DMS53 treated with DMSO at 0.1 percent for 48 hours (cell line): ENCODE results near the gene LRCOL1.

Experiments used
- DNase-seq: peaks from one replicate; lab custom pipeline; 2025; ENCODE audit not compliant: unreplicated experiment; lab: John Stamatoyannopoulos, UW

Gene LRCOL1

DNA sequence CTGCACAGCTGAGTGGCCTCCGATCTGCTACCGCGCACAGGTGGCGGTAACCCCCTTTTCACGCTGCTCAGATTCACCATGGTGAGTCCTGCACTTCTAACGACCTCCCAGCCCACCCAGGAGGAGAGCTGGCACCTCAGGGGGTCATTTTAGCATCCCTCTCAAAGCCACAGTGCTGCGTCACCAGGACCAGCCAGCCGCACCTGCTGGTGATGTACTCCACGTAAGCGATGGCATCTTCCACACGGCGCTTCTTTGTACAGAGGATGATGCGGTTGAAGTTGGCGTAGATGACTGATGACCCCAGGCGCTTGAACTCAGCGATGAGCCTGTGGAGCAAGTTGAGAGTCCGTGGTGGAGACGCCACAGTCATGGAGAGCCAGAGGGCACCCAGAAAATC is 27.4 kb upstream of the LRCOL1 start:
- no peak for DNase-seq

DNA sequence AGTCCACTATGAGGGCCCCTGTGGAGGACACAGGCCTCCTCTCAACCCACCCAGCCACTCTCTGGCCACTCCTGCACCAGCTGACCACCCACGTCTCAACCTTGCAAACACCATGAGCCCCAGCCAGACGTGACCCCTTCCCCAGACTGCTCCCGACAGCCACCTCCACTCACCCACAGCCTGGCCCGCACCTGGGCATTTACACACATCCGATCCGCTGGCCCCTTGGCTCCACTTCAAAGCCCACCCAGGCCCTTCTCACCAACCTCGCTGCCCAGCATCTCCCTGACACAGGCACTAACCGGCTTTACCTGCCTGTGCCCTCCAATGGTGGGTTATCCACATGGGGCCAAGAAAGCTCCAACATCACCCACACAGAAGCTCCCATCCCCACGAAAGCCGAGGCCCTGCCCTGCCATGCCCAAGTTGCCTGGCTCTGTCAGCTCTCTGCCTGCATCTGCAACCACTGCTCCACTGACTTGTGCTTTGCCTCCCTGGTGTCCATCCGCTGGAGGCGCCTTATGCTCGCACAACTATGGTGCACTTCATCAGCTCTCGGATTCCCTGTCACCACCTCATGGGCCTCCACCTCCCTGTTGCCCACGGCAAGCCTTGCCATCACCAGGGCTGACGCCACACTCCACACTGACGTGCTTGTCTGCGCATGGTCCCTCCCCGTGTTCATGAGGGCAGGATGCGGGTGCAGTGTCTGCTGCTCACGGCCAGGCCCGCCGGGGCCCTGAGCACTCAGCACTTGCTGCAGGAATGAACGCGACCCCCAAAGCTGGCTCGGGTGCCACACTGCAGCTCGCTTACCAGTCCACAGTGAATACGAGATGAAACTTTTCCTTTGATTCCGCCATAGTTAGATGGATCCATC is 24.9 kb upstream of the LRCOL1 start:
- no peak for DNase-seq

DNA sequence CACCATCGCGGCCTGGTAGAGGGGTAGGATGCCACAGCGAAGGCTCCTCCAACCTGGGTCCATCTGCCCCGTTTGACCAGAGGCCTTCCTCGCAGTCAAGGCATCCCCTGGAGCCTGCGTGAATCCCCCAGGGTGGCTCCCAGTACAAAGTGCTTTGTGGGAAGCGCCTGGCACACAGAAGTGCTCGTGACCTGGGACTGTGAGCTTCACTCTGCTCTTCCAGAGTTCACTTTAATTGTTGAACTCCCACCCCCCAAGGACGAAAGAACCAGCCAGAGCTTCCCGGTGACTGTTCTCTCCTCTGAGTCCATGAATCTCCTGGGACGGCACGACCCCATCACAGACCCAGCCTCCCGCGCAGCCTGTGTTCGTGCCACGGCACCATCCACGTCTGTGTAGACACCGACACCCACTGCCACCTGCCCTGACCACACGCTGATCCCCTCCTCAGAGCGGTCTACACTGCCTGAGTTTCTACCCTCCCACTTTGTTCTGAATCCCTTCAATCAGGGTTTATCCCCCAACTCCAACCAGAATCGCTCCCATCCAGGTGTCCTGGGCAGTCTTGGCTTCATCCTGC is 24.1 kb upstream of the LRCOL1 start:
- no peak for DNase-seq

DNA sequence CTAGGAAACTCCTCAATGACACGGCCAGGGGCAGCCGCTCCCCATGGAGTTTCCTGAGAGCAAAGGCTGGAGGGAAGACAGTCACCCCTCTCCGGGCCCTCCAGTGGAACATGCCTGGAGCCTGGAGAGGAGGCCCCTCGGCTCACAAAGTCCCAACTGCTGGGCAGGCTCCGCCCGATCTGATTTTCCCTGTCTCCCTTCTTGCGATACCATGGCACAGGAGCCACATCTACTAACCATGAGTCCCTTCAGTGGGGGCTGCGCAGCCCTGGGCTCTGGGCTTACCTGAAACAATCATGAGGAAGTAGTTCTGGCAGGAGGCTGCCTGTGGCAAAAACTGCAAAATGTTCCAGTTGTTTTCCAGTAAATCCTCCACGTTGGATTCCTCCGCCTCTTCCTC is 23.5 kb upstream of the LRCOL1 start:
- no peak for DNase-seq

DNA sequence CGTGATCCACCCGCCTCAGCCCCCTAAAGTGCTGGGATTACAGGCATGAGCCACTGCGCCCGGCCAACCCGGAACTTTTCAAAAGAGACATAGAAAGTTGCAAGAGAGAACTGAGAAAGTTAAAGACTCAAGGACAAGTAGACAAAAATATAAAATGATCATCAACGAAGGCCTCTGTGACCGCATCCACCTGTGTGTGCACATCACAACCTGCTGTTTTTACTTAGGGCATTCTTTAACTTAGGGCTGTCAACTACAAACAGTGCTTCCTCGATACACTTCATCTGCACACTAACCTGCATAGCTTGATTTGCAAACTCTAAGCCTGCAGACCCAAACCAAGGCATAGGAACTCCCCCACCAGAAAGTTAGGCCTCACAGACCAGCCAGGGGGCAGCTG is 23.0 kb upstream of the LRCOL1 start:
- DNase-seq = no peak

DNA sequence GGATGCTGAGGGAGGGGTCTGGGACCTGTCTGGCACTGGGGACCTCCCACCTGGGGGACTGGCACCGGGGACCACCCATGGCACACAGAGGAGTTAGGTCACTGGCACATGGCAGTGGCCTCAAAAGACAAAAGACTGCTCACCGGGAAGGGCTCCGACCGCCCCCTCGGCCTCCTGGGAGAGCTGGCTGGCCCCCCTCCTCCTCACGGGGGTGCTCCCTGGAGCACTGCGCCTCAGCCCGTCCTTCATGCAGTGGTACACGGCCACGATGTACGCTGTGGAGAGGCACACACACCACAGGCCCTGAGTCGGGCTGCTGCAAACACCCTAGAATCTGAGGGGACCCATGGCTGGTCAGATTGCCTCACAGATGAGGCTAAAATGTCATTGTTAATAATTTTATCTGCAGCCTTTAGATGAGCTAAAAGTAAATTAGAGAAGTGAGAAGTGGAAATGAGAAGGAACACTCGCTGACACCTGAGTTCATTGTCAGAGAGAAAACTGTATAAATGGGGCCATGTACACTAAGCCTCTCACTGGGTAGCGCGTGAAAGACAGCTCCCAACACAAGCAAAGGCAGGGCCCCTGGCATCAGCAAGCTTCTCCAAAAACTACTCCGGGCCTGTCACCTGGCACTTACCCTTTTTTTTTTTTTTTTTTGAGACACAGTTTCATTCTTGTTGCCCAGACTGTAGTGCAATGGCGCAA is 22.3 kb upstream of the LRCOL1 start:
- no peak for DNase-seq

DNA sequence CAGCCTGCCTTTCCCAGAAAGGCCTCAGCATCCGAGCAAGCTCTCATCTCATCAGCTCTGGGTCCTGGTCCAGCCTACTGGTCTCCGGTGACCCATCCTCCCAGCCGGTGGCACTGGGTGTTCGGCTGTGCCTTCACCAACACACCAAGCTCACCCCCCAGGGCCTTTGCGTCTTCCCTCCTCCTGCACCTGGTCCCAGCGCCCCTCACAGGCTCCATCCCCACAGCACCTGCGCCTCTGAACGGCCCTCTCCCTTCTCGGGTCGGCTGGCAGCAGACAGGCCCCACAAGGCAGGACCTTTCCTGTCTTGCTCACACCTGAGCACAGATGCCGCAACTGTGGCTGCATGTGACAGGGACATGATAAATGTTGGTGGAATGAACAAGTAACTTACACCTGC is 21.3 kb upstream of the LRCOL1 start:
- DNase-seq = no peak

DNA sequence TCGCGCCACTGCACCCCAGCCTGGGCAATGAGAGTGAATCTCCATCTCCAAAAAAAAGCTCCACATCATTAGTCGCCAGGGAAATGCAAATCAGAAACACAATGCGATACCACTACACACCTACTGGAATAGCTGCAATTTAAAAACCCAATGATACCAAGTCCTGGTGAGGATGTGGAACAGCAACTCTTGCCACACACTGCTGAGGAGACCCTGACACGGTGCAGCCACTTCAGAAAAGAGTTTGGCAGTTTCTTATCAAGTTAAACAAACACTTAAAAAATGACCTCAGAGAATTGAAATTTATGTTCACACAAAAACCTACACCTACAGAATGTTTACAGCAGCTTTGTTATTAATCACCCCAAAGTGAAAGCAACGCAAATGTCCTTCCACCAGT is 20.3 kb upstream of the LRCOL1 start:
- DNase-seq = no peak

DNA sequence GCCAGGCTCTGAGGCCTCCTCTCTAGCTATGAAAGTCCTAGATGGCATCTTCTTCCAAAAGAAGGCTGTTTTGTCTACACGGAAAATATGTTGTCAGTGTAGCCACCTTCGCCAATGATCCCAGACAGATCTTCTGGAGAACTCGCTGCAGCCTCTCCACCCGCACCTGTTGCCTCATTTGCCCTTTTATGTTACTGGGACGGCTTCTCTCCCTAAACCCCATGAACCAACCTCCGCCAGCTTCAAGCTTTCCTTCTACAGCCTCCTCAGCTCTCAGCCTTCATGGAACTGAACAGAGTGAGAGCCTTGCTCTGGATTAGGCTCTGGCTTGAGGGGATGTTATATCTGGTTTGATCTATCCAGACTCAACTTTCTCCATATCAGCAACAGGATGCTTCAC is 18.9 kb upstream of the LRCOL1 start:
- no peak for DNase-seq

DNA sequence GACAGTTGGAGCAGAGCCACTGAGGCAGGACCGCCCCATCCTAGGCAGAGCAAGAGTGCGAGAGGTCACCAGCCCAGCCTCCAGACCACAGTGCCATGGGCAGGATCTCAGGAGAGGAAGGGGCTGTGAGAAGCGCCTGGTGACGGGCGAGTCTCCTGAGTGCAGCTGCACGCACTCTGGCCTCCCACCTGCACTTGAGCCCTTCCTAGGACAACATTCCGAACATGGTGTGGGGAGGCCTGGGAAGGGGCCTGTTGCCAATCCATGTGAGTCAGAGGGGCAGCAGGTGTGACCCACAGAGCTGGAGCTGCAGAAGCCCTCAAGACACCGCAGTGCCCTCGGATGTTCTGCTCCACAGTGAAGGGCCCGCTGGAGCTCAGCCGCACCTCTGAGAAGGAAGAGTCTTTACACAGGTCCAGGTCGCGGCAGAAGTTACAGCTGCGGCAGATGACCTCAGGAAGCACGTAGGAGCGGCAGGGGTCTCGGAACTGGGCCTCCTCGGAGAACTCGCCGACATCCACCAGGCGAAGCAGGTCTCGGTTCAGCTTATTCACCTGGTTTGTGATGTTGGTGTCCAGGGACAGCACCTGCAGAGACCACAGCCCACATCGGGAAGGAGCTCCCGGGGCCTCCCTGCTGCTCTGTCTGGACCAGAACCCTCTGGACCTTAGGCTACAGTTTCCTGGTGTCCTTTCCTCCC is 15.5 kb upstream of the LRCOL1 start:
- DNase-seq = no peak

DNA sequence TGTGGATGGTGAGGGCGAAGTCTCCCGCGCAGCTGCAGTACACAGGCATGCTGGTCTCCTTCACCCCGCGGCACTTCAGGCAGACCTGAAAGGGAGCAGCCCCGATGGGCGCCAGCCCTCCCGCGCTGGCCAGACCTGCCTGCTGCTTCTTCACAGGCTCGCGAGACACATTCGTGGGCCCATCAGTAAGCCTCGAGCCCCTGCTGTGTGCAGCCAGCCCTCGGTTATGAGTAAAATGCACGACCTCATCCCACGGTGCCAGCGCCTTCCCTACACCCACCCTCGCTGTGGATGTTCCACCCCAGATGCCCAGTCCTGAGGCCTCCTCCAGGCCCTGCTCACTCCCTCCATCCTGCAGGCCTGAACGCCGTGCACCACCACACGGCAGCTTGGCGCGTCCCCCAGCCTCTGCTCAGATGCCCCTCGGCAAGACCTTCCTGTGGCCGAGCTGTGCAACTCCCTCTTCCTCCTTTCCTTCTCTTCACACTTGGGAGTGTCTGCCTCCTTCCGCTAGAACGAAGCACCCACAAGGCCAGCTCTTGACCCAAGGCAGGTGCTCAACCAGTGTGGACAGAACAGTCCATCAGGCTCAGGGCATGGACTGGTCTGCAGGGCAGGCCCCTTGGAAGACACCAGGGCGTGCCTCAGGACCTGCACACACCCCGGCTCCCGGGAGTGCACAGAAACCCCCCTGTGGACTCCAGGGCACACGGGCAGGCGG is 14.7 kb upstream of the LRCOL1 start:
- no peak for DNase-seq

DNA sequence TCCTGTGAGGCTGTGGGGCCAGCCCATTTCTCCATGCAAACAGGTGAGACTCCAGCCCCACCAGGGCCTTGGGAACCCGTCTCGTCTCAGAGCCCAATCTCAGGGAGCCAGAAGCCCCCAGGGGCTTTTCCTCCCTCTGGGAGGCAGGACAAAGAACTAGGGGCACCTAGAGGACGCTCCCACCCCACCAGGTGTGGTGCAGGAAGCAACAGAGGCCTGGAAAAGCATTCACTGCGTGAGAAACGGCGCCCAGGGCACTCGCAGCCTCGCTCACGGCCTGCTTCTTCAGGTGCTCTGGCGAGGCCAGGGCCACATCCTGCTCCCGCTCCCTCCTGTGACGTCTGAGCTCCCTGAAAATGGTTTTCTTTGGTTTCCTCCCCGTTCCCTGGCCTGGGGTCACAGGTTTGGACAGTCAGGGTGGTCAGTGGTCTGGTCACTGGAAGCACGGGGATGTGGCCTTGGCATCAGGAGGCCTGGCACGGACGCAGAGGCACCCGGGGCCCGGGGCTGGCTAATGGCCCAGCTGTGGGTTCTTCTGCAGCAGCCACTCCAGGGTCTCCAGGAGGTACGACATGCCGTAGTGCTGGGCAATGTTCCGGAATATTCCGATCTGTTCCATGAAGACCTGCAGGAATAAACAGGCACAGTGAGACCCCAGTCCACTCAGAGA is 13.9 kb upstream of the LRCOL1 start:
- DNase-seq = no peak

DNA sequence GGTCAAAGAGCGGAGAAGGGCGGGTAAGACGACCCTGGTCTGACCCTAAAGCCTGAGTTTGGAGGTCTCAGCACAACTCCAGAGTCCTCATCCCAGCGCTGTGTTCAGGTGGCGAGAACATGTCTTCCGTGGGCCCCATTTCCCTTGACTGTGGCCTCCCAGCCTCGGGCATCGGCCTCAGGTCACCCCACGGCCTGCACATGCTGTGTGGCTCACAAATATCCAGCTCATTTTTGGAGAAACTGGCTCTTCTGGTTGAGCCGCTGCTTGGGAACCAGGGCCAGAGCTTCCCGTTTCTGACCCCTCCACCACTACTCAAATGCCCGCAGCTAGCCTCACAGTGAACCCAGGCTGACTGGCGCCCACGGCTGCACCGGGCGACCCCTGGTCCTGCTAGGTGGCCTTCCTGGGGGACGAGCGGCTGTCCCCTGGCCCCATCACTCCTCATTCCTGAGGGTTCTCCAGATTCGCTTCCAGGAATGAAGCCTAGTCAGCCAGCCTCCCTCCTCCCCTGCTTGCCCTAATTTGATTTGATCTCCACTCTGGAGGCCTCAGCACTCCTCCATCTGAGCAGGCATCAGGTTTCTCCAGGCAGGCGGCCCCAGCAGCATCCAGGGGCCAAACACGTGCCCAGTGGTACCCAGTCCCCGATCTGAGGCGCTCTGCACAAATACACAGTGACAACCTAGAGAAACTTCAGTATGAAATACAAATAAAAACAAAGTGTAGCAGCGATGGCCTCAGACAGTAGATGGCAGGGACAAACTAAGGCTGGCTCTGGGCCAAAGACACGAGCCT is 12.9 kb upstream of the LRCOL1 start:
- no peak for DNase-seq

DNA sequence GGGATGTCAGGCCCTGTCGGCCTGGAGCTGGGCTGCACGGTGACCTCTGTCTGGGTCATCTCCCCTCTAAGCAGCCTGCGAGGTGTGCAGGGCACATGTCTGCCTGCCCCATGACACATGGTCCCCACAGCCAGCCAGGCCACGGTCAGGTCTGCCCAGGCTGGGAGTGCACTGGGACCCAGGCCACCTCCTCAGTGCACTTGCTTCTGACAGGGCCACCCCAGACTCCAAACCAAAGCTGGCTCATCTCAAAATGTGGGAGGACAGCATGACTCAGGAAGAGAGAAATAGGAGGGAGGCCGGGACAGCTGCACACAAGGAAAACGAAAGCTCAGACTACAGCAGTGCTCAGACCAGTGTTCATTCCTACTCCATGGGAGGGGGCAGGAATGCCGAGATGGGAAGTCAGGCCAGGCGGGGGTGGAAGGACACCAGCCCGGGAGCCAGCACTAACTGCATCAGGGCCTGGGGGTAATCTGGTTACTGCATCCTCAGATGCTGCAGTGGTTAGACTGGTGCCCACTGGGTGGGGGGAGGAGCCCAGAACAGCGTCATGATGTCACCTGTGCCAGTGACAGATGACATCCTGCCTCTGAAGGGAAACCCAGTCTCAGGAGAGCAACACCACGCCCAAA is 12.2 kb upstream of the LRCOL1 start:
- DNase-seq = no peak

DNA sequence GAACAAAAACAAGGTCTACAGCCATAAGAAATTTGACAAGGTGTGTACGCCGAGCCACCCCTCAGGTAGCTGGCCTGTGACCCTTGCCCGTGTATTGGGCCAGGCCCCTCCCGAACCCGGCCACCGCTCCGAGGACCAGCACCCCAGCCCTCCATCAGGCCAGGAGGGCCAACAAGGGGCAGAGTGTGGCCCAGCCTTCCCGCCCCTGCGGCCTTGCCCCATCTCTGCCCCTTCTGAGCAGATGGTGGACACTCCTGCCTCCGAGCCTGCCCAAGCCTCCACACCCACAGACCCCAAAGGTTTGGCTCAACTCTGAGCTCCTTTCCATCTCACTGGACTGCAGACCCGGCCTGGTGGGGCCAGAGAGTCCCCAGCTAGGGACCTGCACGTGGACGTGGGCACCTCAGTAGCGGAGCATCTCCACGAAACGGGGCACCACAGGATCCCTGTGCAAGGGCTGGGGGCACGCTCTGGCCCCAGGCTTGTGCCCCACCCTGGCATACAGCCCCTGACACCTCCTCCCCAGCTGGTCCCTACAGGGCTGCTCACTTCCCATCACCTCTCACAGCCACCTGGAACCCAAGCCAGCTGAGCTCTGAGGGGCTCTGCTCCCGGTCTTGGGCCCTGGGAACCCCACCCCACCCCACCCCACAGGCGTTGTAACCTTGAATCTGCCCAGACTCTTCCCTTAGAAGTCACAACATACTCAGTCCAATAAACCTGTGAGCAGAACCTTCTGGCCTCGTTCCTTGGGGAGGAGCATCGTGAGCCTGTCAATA is 11.5 kb upstream of the LRCOL1 start:
- DNase-seq = no peak

DNA sequence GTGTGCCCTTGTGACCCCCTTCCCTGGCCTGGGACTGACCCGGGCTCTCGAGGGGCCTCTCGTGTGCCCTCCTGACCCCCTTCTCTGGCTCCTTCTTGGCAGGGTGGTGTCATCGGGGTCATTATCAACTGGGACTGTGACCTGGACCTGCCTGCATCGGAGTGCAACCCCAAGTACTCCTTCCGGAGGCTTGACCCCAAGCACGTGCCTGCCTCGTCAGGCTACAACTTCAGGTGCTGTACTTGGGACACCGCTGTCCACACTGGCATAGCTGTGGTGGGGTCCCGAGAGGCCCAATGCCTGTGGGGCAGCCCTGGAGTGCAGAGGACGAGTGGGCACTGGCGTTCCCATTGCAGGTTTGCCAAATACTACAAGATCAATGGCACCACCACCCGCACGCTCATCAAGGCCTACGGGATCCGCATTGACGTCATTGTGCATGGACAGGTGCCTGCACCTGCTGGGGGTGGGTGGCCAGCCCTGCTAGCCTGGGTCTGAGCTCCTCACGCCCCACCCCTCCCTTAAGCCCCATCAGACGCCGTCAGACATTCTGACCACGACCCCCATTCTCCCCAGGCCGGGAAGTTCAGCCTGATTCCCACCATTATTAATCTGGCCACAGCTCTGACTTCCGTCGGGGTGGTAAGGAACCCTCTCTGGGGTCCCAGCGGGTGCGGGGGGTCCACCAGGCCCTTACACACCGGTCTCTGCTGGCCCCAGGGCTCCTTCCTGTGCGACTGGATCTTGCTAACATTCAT is 10.7 kb upstream of the LRCOL1 start:
- DNase-seq = no peak

DNA sequence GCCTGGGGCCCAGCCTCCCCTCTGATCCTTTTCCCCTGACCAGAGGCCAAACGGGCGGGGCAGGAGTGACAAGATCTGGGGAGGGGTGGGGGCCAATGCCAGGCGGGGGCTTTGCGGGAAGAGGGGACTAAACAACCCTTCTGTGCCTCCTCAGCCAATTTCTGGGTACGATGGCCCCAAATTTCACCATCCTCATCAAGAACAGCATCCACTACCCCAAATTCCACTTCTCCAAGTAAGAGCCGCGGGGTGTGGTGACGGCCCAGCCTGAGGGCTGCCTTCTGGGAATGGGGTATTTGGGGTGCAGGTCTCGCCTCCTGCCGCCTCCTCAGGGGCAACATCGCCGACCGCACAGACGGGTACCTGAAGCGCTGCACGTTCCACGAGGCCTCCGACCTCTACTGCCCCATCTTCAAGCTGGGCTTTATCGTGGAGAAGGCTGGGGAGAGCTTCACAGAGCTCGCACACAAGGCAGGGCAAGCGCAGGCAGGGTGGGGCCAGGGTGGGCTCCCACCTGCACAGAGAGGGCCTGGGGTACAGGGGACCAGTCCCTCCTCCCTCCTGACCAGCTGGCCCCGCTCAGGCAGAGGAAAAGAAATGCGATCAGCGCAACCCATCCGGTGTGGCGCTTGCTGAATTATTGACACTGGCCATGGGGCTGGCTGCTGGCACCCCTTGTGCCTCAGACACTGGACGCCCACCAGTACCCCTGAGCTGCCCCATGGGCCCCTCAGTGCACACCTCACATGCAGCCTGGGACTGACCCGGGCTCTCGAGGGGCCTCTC is 9.9 kb upstream of the LRCOL1 start:
- no peak for DNase-seq
